Stimulated activated CD8-positive, alpha-beta memory T cell treated with anti-CD3 and anti-CD28 coated beads, Interleukin-2, amount 100 ng/mL, for 1 hour (primary cell): ENCODE results near the gene ZNF484.
"Not testable (repeated sequence)": the region's sequence is repeated elsewhere in the genome, so short reads cannot be mapped to it uniquely, and the experiment has no call there.

Experiments used
- DNase-seq, 2 donors: peaks; one replicate each; pipeline ENCODE4 v3.0.0-alpha.2; 2020; ENCODE audit warnings: low read depth in 2 of 2

Gene ZNF484

DNA sequence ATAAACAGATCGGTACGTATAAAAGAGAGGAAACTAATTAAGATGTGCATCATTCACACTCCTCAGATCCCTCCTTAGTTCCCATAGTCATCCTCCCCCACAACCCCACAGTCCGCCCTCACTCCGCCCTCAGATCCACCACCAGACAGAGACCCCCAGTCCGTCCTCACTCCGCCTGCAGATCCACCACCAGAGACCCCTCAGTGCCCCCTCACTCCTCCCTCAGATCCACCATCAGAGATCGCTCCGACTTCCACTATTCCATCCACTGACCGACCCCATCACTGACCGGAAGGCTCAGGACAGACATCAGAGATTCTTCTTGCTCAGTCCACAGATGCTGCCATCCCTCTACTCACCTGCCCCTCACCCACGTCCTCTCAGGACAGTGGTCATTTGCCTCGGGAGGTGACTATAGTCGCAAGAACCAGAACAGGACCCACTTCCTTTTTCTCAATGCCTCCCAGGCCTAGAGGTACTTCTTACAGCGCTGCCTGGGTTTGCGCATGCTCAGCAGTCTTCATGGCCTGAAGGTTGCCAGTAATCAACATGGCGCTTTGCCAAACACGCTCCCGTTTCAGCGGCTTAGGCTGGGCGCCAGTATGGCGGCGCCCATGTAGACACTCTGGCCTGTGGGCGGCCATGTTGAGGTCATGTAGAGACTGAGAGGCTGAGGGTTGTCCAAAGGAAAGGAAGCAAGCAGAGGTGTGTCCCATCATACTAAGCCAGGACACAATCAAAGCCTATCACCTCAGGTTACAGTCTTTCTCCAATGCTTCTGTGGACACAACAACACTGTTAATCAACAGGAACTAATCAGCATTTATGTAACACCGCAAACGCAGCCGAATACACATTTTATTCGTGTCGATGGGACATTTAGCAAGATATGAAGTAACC lies at the start of gene ZNF484:
TSS of gene ZNF484 (minus strand) at position 508 of the 900 bp plus-strand sequence. CDS start 3,009 bp downstream, outside the sequence.
- peak; percentile 94 to 97 for DNase-seq

DNA sequence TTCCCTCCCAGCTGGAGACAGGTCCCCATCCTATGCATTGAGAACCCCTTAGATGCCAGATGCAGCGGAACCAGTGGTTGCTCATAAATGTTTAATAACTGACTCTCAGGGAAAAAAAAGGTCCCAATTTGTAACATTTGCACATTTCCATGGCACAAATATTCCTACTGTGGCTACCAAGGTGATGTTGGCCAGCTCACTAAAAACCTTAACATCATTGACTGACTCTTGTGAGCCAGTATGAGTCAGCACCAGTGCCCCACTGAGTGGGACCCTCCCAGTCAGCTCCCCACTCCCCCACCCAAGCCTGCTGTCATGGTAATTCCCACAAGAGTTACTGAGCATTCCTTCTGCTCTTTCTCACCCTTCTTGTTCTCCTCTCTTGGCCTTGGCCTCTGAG lies 42.6 kb upstream of the ZNF484 start:
- no peak for DNase-seq

DNA sequence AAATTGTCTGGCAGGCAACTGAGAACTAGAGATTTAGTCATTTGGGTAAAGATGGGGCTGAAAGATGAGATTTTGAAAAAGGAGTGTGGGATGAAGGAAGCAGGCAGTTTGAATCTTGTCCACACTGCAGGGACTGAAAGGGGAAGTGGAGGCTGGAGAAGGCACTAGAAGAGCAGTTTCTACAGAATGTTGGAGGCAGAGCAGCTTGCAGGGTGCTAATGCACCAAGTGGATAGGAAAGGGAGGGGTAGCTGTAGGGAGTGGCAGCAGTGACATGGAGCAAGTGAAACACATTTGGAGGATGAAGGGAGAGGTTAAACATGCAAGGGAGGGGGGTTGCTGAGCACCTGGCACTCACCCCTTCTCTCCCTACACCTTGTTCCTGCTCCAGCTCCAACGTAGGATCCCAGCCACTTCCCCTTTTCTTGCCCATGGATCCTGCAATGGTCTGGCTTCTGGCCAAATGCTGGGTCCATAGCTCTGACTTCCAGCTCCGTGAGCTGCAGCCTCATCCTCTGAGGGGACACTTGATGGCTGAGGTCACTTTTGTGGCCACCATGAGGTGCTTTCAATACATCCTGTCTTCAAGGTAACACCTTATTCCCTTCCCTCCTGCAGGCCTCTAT lies 39.5 kb upstream of the ZNF484 start:
- DNase-seq, result no peak

DNA sequence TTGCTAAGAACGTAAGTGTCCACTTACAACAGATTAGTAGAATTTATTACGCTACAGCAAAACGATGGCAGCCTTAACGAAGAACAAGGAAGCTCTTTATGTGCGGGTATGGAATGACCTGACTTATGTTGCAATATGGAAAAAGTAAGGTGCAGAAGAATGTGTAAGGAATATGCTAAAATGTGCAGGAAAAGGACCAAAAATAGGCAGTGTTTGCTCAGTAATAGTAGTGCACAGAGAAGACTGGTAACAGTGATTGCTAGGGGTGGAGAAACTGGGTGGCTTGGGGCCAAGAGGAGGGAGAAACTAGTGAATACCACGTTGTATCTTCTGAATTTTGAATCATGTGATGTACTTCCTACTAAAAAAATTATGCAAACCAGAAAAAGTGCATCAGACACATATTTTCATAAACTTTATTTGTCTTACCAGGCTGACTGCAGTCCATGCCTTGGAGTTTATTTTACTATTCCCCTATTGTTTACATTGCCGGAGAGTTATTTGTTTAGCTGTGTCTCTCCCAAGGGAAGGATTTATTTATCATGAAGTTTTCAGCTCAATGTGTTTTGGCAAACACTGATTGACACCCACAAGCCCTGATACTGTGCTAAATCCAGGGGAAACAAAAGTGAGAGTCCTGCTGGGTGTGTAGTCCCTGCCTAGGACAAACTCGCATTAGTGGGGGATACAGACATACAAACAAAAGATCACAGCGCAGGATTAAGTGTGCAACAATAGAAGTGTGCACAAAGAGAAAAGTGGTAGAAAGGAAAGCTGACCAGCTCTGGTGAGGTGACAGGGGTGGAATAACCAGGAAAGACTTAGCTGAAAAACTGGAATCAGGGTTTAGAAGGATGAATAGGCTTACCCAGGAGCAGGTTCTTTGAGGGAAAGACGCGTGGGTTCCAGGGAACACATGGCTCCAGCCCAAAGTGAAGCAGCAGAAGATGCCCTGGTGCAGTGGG lies 34.0 kb upstream of the ZNF484 start:
- DNase-seq, result no peak

DNA sequence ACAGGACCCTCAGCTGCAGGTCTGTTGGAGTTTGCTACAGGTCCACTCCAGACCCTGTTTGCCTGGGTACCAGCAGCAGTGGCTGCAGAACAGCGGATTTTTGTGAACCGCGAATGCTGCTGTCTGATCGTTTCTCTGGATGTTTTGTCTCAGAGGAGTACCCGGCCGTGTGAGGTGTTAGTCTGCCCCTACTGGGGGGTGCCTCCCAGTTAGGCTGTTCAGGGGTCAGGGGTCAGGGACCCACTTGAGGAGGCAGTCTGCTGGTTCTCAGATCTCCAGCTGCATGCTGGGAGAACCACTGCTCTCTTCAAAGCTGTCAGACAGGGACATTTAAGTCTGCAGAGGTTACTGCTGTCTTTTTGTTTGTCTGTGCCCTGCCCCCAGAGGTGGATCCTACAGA lies 27.3 kb upstream of the ZNF484 start:
- DNase-seq, result not testable (repeated sequence)

DNA sequence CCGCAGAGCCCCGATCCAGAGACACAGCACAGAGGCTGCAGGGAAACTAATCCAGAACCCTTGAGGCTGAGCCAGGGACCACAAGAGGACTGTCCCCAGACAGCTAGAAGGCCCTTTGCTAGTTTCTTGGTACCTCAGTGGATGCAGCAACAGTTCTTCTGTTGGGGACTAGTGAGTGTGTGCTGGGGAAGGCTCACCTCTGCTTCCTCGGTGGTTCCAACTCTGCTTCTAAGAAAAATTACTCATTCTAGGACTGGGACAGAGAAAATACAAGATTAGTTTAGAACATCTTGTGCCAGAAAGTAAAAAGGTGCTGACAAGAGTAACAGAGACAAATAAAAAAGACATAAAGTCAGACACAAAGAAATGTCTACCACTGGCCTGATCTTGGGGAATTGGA lies 19.5 kb upstream of the ZNF484 start:
- DNase-seq, result no peak

GRCh38 chr9:92895812-92896436 lies 18.1 kb upstream of the ZNF484 start:
- DNase-seq, result no peak

DNA sequence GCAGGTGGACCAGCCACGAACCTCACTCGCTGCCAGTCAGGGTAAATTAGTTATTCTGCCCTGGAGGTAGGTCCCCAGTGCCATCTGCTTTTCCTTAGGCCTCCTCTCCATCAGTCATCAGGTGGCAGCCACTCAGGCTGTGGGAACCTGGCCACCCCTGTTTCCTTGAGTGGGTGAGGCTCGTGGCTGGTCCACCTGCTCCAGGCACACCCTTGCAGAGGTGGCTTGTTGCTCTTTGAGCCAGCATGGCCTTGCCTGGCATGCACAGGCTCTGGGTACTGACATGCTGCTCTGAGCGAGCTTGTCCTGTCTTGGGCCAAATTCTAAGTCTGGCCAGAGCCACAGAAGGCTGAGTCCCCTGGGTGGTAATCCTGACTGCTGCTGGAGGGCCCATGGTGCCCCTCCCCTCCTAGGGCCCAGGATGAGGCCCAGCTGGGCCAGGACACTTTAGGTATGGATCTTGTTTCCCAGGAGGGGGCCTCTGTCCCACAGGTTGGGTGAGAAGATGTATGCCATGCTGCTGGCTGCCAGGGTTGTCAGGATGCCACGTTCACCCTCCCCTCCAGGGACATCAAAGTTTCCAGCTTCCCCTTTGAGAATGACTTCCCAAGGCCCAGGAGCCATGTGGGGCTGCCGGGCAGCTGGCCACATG lies 17.0 kb upstream of the ZNF484 start:
- DNase-seq, result no peak

- DNase-seq, result not testable (repeated sequence)
Observed at GRCh38 chr9:92893916-92894610, 16.2 kb upstream of the ZNF484 start.

GRCh38 chr9:92892276-92892675 lies 14.4 kb upstream of the ZNF484 start:
- not testable (repeated sequence) for DNase-seq

GRCh38 chr9:92890761-92891160 lies 12.9 kb upstream of the ZNF484 start:
- DNase-seq, result no peak

- no peak for DNase-seq
Observed at GRCh38 chr9:92887880-92888338, 10.1 kb upstream of the ZNF484 start.

DNA sequence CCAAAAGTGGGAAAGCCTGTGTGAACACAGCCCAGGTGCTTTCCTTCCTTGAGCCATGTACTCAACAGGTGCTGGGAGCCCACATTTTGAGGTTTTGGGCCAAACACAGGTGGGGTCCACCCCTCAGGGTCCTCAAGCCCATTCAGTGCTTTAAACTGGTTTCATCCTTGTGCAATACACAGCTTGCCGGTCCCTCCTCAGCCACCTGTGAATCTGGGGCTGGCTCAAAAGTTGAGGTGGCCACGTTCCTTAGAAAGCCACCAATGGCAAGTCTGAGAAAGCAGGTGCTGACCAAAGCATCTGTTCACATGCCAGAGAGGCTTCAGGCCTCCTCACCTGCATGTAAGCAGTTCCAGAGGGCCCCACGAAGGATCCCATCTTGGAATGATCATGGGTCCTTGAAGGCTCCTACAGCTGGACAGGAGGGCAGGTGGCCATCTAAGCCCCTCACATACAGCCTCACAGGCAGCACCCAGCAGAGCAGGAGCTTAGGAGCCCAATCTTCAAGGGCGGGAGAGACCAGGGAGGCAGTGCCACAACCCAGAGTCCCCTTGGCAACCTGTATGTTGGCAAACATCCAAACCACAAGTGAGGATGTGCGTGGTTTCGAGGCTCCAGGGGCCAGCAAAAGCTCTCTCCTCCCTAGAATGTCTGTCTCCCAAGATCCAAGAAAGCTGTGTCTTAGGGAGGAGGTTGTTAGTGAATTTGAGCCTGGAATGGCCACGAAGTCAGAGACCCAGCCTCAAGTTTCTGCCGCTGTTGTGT lies 9.2 kb upstream of the ZNF484 start:
- not testable (repeated sequence) for DNase-seq

GRCh38 chr9:92883666-92884405 lies 6.0 kb upstream of the ZNF484 start:
- DNase-seq, result not testable (repeated sequence)

GRCh38 chr9:92882276-92882675 lies 4.4 kb upstream of the ZNF484 start:
- no peak for DNase-seq

DNA sequence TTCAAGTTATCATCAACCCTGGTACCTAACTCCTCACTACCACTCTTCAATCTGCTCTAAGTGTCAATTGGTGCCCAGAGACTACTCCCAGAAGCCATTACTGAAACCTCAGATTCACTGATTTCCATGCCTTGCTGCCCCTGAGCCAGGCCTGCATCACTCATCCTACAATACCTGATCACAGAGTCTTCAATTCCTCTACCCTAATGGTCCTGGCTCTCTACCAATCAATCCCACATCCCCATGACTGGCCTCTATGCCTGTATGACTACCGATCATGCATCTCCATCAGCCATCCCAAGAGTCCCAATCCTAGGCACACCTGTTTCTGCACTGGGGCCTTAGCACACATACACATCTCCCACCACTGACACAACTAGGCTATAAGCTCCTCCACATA lies 2.5 kb downstream of the ZNF484 start:
- no peak for DNase-seq

GRCh38 chr9:92870289-92870688 lies 7.5 kb downstream of the ZNF484 start:
- no peak for DNase-seq

DNA sequence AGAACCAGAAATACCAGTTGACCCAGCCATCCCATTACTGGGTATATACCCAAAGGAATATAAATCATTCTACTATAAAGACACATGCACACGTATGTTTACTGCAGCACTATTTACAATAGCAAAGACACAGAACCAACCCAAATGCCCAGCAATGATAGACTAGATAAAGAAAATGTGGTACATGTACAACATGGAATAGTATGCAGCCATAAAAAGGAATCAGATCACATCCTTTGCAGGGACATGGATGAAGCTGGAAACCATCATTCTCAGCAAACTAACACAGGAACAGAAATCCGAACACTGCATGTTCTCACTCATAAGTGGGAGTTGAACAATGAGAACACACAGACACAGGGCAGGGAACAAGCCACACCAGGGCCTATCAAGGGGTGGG lies 11.2 kb downstream of the ZNF484 start:
- DNase-seq, result not testable (repeated sequence)

DNA sequence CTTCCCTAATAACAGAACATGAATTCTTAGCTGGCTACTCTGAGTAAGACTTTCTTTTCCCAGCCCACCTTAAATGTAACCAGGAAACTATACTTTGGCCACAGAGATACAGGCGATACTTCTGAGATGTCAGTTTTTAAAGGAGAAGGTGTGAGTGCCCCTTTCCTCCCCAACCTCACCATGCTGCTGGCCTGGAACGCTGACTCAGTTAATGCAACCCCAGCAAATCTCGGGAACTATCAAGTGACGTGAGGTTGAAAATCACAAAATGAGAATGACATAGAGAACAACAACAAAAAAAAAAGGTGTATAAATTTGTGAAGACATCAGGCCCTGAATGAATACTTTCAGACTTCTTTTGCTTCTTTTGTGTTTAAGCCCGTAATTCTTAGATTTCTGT lies 13.7 kb downstream of the ZNF484 start:
- no peak for DNase-seq
